Measurements from ENCODE around the gene RGS6. TPM values are rescaled to one million over a fixed set of nuclear protein-coding genes. Genes with fewer than 3 reads are reported as not detected.

RGS6 gene
- total and polyA plus RNA-seq, 2 donors (not counting 1 experiment from before 2014, with no cell fraction given): not detected

DNA sequence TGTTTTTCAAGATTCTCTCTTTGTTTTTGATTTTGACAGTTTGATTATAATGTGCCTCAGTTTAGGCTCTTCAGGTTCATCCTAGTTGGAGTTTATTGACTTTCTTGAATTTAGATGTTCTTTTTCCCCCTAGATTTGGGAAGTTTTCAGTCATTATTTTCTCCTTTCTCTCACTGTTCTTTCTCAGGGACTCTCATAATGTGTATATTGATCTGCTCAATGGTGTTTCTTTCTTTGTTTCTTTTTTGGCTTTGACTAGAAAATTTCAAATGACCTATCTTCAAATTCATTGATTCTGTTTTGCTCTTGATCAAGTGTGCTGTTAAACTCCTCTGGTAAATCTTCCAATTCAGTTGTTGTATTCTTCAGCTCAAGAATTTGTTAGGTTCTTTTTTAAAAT is 108.3 kb downstream of the RGS6 start:
- Histone ChIP-seq H2AFZ (ENCODE audit: low read length) (no peak overlapping the region), H3K9ac (ENCODE audit: insufficient read depth, low read length) (no peak overlapping the region), H3K36me3 (ENCODE audit: control insufficient read depth, insufficient read depth, low read length) (no peaks in the 10 kb centered on the region), H3K27ac (ENCODE audit: insufficient read depth, low read length) (no peak overlapping the region), H3K9me3 (ENCODE audit: control insufficient read depth, insufficient read depth, low read depth, low read length) (no peaks in the 10 kb centered on the region), H3K4me1 (ENCODE audit: control insufficient read depth, extremely low read depth, insufficient read depth, low read length) (no peaks in the 10 kb centered on the region), H4K20me1 (ENCODE audit: control insufficient read depth, extremely low read depth, insufficient read depth, low read length) (no peaks in the 10 kb centered on the region), H3K4me2 (ENCODE audit: extremely low read depth, insufficient read depth, low read length) (no peak overlapping the region), H3K4me3 (replicated peaks in 1 of 4; ENCODE audit: control extremely low read depth in 1 of 4, insufficient read depth in 1 of 4, low read depth in 3 of 4, low read length in 4 of 4) (no peak overlapping the region), H3K79me2 (ENCODE audit: control insufficient read depth, insufficient read depth, low read length) (no peaks in the 10 kb centered on the region), H3K27me3 (ENCODE audit: control insufficient read depth, insufficient read depth, low read length) (no peaks in the 10 kb centered on the region)
- DNase-seq (ENCODE audit: low read depth in 2 of 2): no peak
- no peak for TF ChIP-seq EZH2 (IDR thresholded peaks at IDR 0.05; ENCODE audit: low read length, missing control alignments)
- TF ChIP-seq, protein P1, sequence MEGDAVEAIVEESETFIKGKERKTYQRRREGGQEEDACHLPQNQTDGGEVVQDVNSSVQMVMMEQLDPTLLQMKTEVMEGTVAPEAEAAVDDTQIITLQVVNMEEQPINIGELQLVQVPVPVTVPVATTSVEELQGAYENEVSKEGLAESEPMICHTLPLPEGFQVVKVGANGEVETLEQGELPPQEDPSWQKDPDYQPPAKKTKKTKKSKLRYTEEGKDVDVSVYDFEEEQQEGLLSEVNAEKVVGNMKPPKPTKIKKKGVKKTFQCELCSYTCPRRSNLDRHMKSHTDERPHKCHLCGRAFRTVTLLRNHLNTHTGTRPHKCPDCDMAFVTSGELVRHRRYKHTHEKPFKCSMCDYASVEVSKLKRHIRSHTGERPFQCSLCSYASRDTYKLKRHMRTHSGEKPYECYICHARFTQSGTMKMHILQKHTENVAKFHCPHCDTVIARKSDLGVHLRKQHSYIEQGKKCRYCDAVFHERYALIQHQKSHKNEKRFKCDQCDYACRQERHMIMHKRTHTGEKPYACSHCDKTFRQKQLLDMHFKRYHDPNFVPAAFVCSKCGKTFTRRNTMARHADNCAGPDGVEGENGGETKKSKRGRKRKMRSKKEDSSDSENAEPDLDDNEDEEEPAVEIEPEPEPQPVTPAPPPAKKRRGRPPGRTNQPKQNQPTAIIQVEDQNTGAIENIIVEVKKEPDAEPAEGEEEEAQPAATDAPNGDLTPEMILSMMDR (conservative IDR thresholded peaks at IDR 0.05 in 1 of 2, IDR thresholded peaks at IDR 0.05 in 1 of 2; ENCODE audit: low read depth in 1 of 2, low read length in 2 of 2): no peak

GRCh38 chr14:72045271-72045670 is 113.0 kb downstream of the RGS6 start:
- no peak overlapping the region for H3K4me3 ChIP-seq (replicated peaks in 1 of 4; ENCODE audit: control extremely low read depth in 1 of 4, insufficient read depth in 1 of 4, low read depth in 3 of 4, low read length in 4 of 4)
- no peaks in the 10 kb centered on the region for H3K9me3 ChIP-seq (ENCODE audit: control insufficient read depth, insufficient read depth, low read depth, low read length)
- H3K36me3 ChIP-seq (ENCODE audit: control insufficient read depth, insufficient read depth, low read length): no peaks in the 10 kb centered on the region
- TF ChIP-seq, protein P1 (conservative IDR thresholded peaks at IDR 0.05 in 1 of 2, IDR thresholded peaks at IDR 0.05 in 1 of 2; ENCODE audit: low read depth in 1 of 2, low read length in 2 of 2): no peak
- H3K27me3 ChIP-seq (ENCODE audit: control insufficient read depth, insufficient read depth, low read length): no peaks in the 10 kb centered on the region
- H4K20me1 ChIP-seq (ENCODE audit: control insufficient read depth, extremely low read depth, insufficient read depth, low read length): no peaks in the 10 kb centered on the region
- no peak overlapping the region for H3K4me2 ChIP-seq (ENCODE audit: extremely low read depth, insufficient read depth, low read length)
- no peak overlapping the region for H3K27ac ChIP-seq (ENCODE audit: insufficient read depth, low read length)
- H3K9ac ChIP-seq (ENCODE audit: insufficient read depth, low read length): no peak overlapping the region
- H3K79me2 ChIP-seq (ENCODE audit: control insufficient read depth, insufficient read depth, low read length): no peaks in the 10 kb centered on the region
- DNase-seq (ENCODE audit: low read depth in 2 of 2): no peak
- H3K4me1 ChIP-seq (ENCODE audit: control insufficient read depth, extremely low read depth, insufficient read depth, low read length): no peaks in the 10 kb centered on the region
- no peak overlapping the region for H2AFZ ChIP-seq (ENCODE audit: low read length)

GRCh38 chr14:72045885-72046284 is 113.7 kb downstream of the RGS6 start:
- Histone ChIP-seq H3K9me3 (ENCODE audit: control insufficient read depth, insufficient read depth, low read depth, low read length) (no peaks in the 10 kb centered on the region), H3K4me3 (replicated peaks in 1 of 4; ENCODE audit: control extremely low read depth in 1 of 4, insufficient read depth in 1 of 4, low read depth in 3 of 4, low read length in 4 of 4) (no peak overlapping the region), H3K4me1 (ENCODE audit: control insufficient read depth, extremely low read depth, insufficient read depth, low read length) (no peaks in the 10 kb centered on the region), H3K36me3 (ENCODE audit: control insufficient read depth, insufficient read depth, low read length) (no peaks in the 10 kb centered on the region), H4K20me1 (ENCODE audit: control insufficient read depth, extremely low read depth, insufficient read depth, low read length) (no peaks in the 10 kb centered on the region), H3K27me3 (ENCODE audit: control insufficient read depth, insufficient read depth, low read length) (no peaks in the 10 kb centered on the region), H3K79me2 (ENCODE audit: control insufficient read depth, insufficient read depth, low read length) (no peaks in the 10 kb centered on the region), H3K4me2 (ENCODE audit: extremely low read depth, insufficient read depth, low read length) (no peak overlapping the region), H3K27ac (ENCODE audit: insufficient read depth, low read length) (no peak overlapping the region), H2AFZ (ENCODE audit: low read length) (no peak overlapping the region), H3K9ac (ENCODE audit: insufficient read depth, low read length) (no peak overlapping the region)
- TF ChIP-seq, protein P1 (conservative IDR thresholded peaks at IDR 0.05 in 1 of 2, IDR thresholded peaks at IDR 0.05 in 1 of 2; ENCODE audit: low read depth in 1 of 2, low read length in 2 of 2): no peak
- TF ChIP-seq EZH2 (IDR thresholded peaks at IDR 0.05; ENCODE audit: low read length, missing control alignments): no peak
- DNase-seq (ENCODE audit: low read depth in 2 of 2): no peak

Measured in fibroblast of lung (primary cell).